Stomach (tissue), 4 donors: ENCODE measurements around the gene NALCN.

ENCODE experiments used
- EP300 ChIP-seq: sonication (generic); formaldehyde crosslinking; IDR thresholded peaks from one replicate; pipeline ENCODE4 v1.6.1; 2017; ENCODE audit warnings: antibody characterized with exemption
- POLR2A ChIP-seq, 4 donors: fragments of 450-650 bp; IDR thresholded peaks; one replicate each; pipeline ENCODE4 v1.6.1; 2016; ENCODE audit warnings: antibody characterized with exemption in 4 of 4, control low read depth in 2 of 4, mild to moderate bottlenecking in 1 of 4, moderate library complexity in 1 of 4
- POLR2AphosphoS5 ChIP-seq, 3 donors: sonication (generic); formaldehyde crosslinking; IDR thresholded peaks; one replicate each; pipeline ENCODE4 v1.6.1; 2016; ENCODE audit warnings: antibody characterized with exemption in 3 of 3
- TF ChIP-seq, protein P1 (sequence below), 7 experiments: fragments of 450-650 bp in 4 of 7; fragments of 200-600 bp in 3 of 7; sonication (generic) in 3 of 7; IDR thresholded peaks; one replicate each; pipeline ENCODE4 v1.5.1; 2016 to 2019; ENCODE audit warnings: antibody characterized with exemption in 7 of 7, control low read depth in 2 of 7, mild to moderate bottlenecking in 1 of 7

GRCh38 chr13:101300531-101300930 is 115.8 kb downstream of the NALCN start:
- TF ChIP-seq, protein P1, sequence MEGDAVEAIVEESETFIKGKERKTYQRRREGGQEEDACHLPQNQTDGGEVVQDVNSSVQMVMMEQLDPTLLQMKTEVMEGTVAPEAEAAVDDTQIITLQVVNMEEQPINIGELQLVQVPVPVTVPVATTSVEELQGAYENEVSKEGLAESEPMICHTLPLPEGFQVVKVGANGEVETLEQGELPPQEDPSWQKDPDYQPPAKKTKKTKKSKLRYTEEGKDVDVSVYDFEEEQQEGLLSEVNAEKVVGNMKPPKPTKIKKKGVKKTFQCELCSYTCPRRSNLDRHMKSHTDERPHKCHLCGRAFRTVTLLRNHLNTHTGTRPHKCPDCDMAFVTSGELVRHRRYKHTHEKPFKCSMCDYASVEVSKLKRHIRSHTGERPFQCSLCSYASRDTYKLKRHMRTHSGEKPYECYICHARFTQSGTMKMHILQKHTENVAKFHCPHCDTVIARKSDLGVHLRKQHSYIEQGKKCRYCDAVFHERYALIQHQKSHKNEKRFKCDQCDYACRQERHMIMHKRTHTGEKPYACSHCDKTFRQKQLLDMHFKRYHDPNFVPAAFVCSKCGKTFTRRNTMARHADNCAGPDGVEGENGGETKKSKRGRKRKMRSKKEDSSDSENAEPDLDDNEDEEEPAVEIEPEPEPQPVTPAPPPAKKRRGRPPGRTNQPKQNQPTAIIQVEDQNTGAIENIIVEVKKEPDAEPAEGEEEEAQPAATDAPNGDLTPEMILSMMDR (IDR thresholded peaks at IDR 0.05), result no peak
- TF ChIP-seq POLR2A (IDR thresholded peaks at IDR 0.05) (no peak), EP300 (no peak), POLR2AphosphoS5 (IDR thresholded peaks at IDR 0.05) (no peak)
